ENCODE results near the gene AOC3.
A peak's percentile ranks its signal among the peaks of the same experiment; 100 is the strongest.

The AOC3 gene

GRCh38 chr17:42845918-42846593 lies 4.9 kb upstream of the AOC3 start:
- Histone ChIP-seq H3K9me3 (ENCODE audit: severe bottlenecking) (no peaks in the 10 kb centered on the region), H3K36me3 (ENCODE audit: low read depth) (peaks cover 40% of the 10 kb centered on the region), H3K4me1 (ENCODE audit: insufficient read depth, poor library complexity, severe bottlenecking) (no peaks in the 10 kb centered on the region), H3K27me3 (ENCODE audit: insufficient read depth, poor library complexity, severe bottlenecking) (no peaks in the 10 kb centered on the region), H3K27ac (ENCODE audit: poor library complexity, severe bottlenecking) (no peak overlapping the region), H3K4me3 (ENCODE audit: severe bottlenecking) (no peak overlapping the region)
- peak; percentile 5; the same call in 1 of the 3 replicates for ATAC-seq (ENCODE audit: low read depth)
- TF ChIP-seq CTCF (IDR thresholded peaks at IDR 0.05; ENCODE audit: poor library complexity, severe bottlenecking) = no peak
- DNase-seq (ENCODE audit: low spot score) = no peak

GRCh38 chr17:42846594-42847280 lies 4.3 kb upstream of the AOC3 start:
- H3K4me1 ChIP-seq (ENCODE audit: insufficient read depth, poor library complexity, severe bottlenecking) = no peaks in the 10 kb centered on the region
- H3K27me3 ChIP-seq (ENCODE audit: insufficient read depth, poor library complexity, severe bottlenecking) = no peaks in the 10 kb centered on the region
- no peak for TF ChIP-seq CTCF (IDR thresholded peaks at IDR 0.05; ENCODE audit: poor library complexity, severe bottlenecking)
- peaks cover 33% of the 10 kb centered on the region for H3K36me3 ChIP-seq (ENCODE audit: low read depth)
- no peak overlapping the region for H3K27ac ChIP-seq (ENCODE audit: poor library complexity, severe bottlenecking)
- peak; percentile 46; the same call in 2 of the 3 replicates for ATAC-seq (ENCODE audit: low read depth)
- DNase-seq (ENCODE audit: low spot score) = no peak
- no peaks in the 10 kb centered on the region for H3K9me3 ChIP-seq (ENCODE audit: severe bottlenecking)
- H3K4me3 ChIP-seq (ENCODE audit: severe bottlenecking) = no peak overlapping the region

GRCh38 chr17:42848093-42848492 lies 2.9 kb upstream of the AOC3 start:
- no peaks in the 10 kb centered on the region for H3K9me3 ChIP-seq (ENCODE audit: severe bottlenecking)
- no peak for ATAC-seq (ENCODE audit: low read depth)
- TF ChIP-seq CTCF (IDR thresholded peaks at IDR 0.05; ENCODE audit: poor library complexity, severe bottlenecking) = no peak

GRCh38 chr17:42849031-42849430 lies 2.0 kb upstream of the AOC3 start:
- H3K4me3 ChIP-seq (ENCODE audit: severe bottlenecking) = no peak overlapping the region
- ATAC-seq (ENCODE audit: low read depth) (no peak), DNase-seq (ENCODE audit: low spot score) (no peak)
- H3K27ac ChIP-seq (ENCODE audit: poor library complexity, severe bottlenecking) = no peak overlapping the region
- H3K9me3 ChIP-seq (ENCODE audit: severe bottlenecking) = no peaks in the 10 kb centered on the region
- peaks cover 10% of the 10 kb centered on the region; the same call in 1 of the 2 replicates for H3K36me3 ChIP-seq (ENCODE audit: low read depth)
- no peaks in the 10 kb centered on the region for H3K27me3 ChIP-seq (ENCODE audit: insufficient read depth, poor library complexity, severe bottlenecking)
- no peaks in the 10 kb centered on the region for H3K4me1 ChIP-seq (ENCODE audit: insufficient read depth, poor library complexity, severe bottlenecking)
- TF ChIP-seq CTCF (IDR thresholded peaks at IDR 0.05; ENCODE audit: poor library complexity, severe bottlenecking) = no peak

More at GRCh38 chr17:42848093-42848492, 2.9 kb upstream of the AOC3 start:
- DNase-seq (ENCODE audit: low spot score) = no peak
- H3K27ac ChIP-seq (ENCODE audit: poor library complexity, severe bottlenecking) = no peak overlapping the region
- no peaks in the 10 kb centered on the region for H3K27me3 ChIP-seq (ENCODE audit: insufficient read depth, poor library complexity, severe bottlenecking)
- H3K36me3 ChIP-seq (ENCODE audit: low read depth) = peaks cover 19% of the 10 kb centered on the region
- H3K4me1 ChIP-seq (ENCODE audit: insufficient read depth, poor library complexity, severe bottlenecking) = no peaks in the 10 kb centered on the region
- H3K4me3 ChIP-seq (ENCODE audit: severe bottlenecking) = no peak overlapping the region

All from RWPE2 (cell line).